IPS-20b (cell line): ENCODE data around the gene PRDM4.
A peak's percentile ranks its signal among the peaks of the same experiment; 100 is the strongest.

Source experiments
- H3K27ac ChIP-seq: one replicate; pipeline ENCODE4 v1.5.1; 2013; ENCODE audit warnings: low read length
- H3K27me3 ChIP-seq: 2 replicates; pipeline ENCODE4 v1.6.1; 2013; ENCODE audit warnings: mild to moderate bottlenecking, low read length, inconsistent platforms; ENCODE audit not compliant: insufficient read depth
- H3K36me3 ChIP-seq: 2 replicates; pipeline ENCODE4 v1.6.1; 2013; ENCODE audit warnings: low read depth, mild to moderate bottlenecking, inconsistent platforms, low read length, moderate library complexity; ENCODE audit not compliant: insufficient read depth
- H3K4me1 ChIP-seq: 2 replicates; pipeline ENCODE4 v1.6.1; 2013; ENCODE audit warnings: mild to moderate bottlenecking, control low read depth, inconsistent platforms, low read length, moderate library complexity; ENCODE audit not compliant: insufficient read depth
- H3K4me3 ChIP-seq: 2 replicates; pipeline ENCODE4 v1.5.1; 2013; ENCODE audit warnings: mild to moderate bottlenecking, low read length, inconsistent platforms
- H3K9ac ChIP-seq: 2 replicates; pipeline ENCODE4 v1.6.1; 2013; ENCODE audit warnings: low read depth, mild to moderate bottlenecking, inconsistent platforms, low read length, moderate library complexity
- H3K9me3 ChIP-seq: 2 replicates; pipeline ENCODE4 v1.6.1; 2013; ENCODE audit warnings: mild to moderate bottlenecking, low read depth, low read length, inconsistent platforms; ENCODE audit not compliant: insufficient read depth

PRDM4 gene

GRCh38 chr12:107684029-107684795 lies 76.7 kb downstream of the PRDM4 start:
- Histone ChIP-seq H3K9me3 (no peaks in the 10 kb centered on the region), H3K4me3 (peak overlapping the region; percentile 88; the same call in 1 of the 2 replicates), H3K4me1 (peaks cover 4% of the 10 kb centered on the region; the same call in 1 of the 2 replicates), H3K27me3 (no peaks in the 10 kb centered on the region), H3K36me3 (peaks cover 10% of the 10 kb centered on the region), H3K9ac (peak overlapping the region; percentile 94; the same call in 1 of the 2 replicates), H3K27ac (peak overlapping the region; percentile 29)
